SK-N-MC (cell line): ENCODE data around the gene PROM2.

Source experiments
- EZH2 ChIP-seq: fragments of 200-600 bp; sonication (generic); IDR thresholded peaks from one replicate; pipeline ENCODE4 v1.6.1; 2017; ENCODE audit warnings: antibody characterized with exemption
- POLR2AphosphoS5 ChIP-seq: IDR thresholded peaks from 2 replicates; pipeline ENCODE4 v1.6.1; 2012; ENCODE audit warnings: mild to moderate bottlenecking, low read depth, low read length, borderline replicate concordance

DNA sequence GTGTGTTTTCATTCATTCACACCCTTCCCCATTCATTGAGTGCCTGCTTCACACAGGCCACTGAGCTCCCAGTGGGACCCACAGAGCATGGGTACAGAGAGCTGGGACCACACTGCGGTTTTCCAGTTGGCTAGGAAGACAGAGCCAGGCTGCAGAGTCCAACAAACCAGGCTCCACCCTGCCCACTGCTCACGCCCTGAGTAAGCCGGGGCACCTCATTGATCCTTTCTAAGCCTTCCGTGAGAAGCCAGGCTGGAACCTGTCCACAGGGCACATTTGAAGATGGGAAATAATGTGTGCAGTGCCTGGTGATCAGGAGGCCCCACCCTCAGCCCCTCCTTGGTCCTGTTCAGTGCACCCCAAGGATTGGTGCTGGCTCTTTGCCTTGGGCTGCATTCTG, 36.4 kb downstream of the PROM2 start:
- TF ChIP-seq EZH2 (no peak), POLR2AphosphoS5 (no peak)
